HAP-1 (cell line): ENCODE results near the gene CERS5.
A peak's percentile ranks its signal among the peaks of the same experiment; 100 is the strongest.

Experiments
- DNase-seq, 2 experiments: peaks; one replicate each; pipeline ENCODE4 v3.0.0-alpha.2; 2016 to 2020; ENCODE audit warnings: low spot score in 2 of 2
- H3K27me3 ChIP-seq: fragments of 250-450 bp; sonication (Bioruptor Pico); 2 replicates; pipeline ENCODE4 v1.5.1; 2020; ENCODE audit warnings: low read depth, mild to moderate bottlenecking, moderate library complexity
- H3K36me3 ChIP-seq: fragments of 250-450 bp; sonication (Bioruptor Pico); replicated peaks from 2 replicates; pipeline ENCODE4 v1.5.1; 2020; ENCODE audit warnings: mild to moderate bottlenecking
- H3K4me1 ChIP-seq: fragments of 250-450 bp; sonication (Bioruptor Pico); 2 replicates; pipeline ENCODE4 v1.5.1; 2020; ENCODE audit warnings: mild to moderate bottlenecking
- H3K4me3 ChIP-seq: fragments of 250-450 bp; sonication (Bioruptor Pico); 2 replicates; pipeline ENCODE4 v1.5.1; 2020; ENCODE audit warnings: mild to moderate bottlenecking, moderate library complexity
- H3K9me3 ChIP-seq: fragments of 250-450 bp; sonication (Bioruptor Pico); 2 replicates; pipeline ENCODE4 v1.5.1; 2020; ENCODE audit warnings: mild to moderate bottlenecking, moderate library complexity
- in situ Hi-C: fragments of 300-500 bp; cut with MboI; formaldehyde crosslinking; loops from 3 replicates; pipeline ENCODE4 v1.14.3; 2020; ENCODE audit warnings: low sequenced_read_pairs, inconsistent platforms, mixed read lengths

CERS5 gene

DNA sequence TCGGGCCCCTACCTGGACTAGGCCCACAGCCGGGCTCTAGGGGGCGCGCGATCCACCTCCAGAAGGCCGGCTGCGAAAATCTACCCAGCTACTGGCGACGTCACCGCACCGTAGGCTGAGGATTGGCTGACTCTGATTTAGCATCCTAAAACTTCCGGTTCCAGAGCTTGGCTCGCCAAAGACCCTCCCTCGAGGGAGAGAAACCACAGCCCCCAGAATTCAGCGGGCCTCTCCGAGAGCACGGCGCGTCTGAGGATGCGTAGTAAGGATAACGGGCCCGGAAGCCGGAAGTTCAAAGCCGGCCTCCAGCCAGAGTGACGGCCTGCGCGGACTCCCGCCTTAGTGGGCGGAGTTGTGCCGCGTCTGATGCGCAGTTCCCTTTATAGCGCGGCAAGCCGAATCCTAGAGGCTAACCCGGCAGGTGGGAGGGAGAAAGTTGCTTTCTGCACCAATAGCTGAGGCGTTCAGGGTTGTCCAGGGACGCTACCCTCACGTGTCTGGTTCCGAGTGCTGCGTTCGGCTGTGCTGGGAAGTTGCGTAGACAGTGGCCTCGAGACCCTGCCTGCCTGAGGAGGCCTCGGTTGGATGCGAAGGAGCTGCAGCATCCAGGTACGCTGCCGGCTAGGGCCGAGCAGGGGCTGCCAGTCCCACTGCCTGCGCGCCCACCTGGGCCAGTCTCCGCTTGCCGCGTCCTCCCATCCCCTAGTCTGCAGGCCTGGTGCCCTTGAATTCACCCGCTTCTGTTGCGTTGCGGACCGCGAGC is 55.3 kb downstream of the CERS5 start, which contains the start of gene COX14:
Gene COX14, plus strand, starts transcription at position 544 of the 763 bp plus-strand sequence. CDS start 7,808 bp downstream, outside the sequence.
- peak; percentile 99 for DNase-seq
- peak within 1 kb of the TSS; percentile 89 for H3K4me3 ChIP-seq
- no peaks in the 10 kb centered on the region for H3K27me3 ChIP-seq
- H3K36me3 ChIP-seq = no peaks in the 10 kb centered on the region
- H3K4me1 ChIP-seq = peaks cover 7% of the 10 kb centered on the region
- in situ Hi-C loops = no loop called here
- H3K9me3 ChIP-seq = no peaks in the 10 kb centered on the region

GRCh38 chr12:50111395-50111692 is 55.8 kb downstream of the CERS5 start:
- Histone ChIP-seq H3K9me3 (no peaks in the 10 kb centered on the region), H3K27me3 (no peaks in the 10 kb centered on the region), H3K36me3 (no peaks in the 10 kb centered on the region), H3K4me1 (peaks cover 7% of the 10 kb centered on the region), H3K4me3 (peak overlapping the region; percentile 17)
- in situ Hi-C loops = no loop called here
- DNase-seq = no peak

GRCh38 chr12:50110762-50111351 is 56.3 kb downstream of the CERS5 start:
- Histone ChIP-seq H3K4me3 (no peak overlapping the region), H3K4me1 (peaks cover 7% of the 10 kb centered on the region), H3K27me3 (no peaks in the 10 kb centered on the region), H3K36me3 (no peaks in the 10 kb centered on the region), H3K9me3 (no peaks in the 10 kb centered on the region)
- DNase-seq = no peak
- in situ Hi-C loops = no loop called here

- DNase-seq = no peak
- Histone ChIP-seq H3K27me3 (no peaks in the 10 kb centered on the region), H3K36me3 (no peaks in the 10 kb centered on the region), H3K4me3 (no peak overlapping the region), H3K4me1 (peaks cover 7% of the 10 kb centered on the region), H3K9me3 (no peaks in the 10 kb centered on the region)
- in situ Hi-C loops = no loop called here
Measured at GRCh38 chr12:50110127-50110761, 56.9 kb downstream of the CERS5 start.

- Histone ChIP-seq H3K27me3 (no peaks in the 10 kb centered on the region; the same call in 1 of the 2 replicates), H3K9me3 (no peaks in the 10 kb centered on the region), H3K4me3 (no peak overlapping the region), H3K36me3 (no peaks in the 10 kb centered on the region), H3K4me1 (peaks cover 7% of the 10 kb centered on the region)
- in situ Hi-C loops = no loop called here
- DNase-seq = no peak
Measured at GRCh38 chr12:50109319-50109718, 57.9 kb downstream of the CERS5 start.

DNA sequence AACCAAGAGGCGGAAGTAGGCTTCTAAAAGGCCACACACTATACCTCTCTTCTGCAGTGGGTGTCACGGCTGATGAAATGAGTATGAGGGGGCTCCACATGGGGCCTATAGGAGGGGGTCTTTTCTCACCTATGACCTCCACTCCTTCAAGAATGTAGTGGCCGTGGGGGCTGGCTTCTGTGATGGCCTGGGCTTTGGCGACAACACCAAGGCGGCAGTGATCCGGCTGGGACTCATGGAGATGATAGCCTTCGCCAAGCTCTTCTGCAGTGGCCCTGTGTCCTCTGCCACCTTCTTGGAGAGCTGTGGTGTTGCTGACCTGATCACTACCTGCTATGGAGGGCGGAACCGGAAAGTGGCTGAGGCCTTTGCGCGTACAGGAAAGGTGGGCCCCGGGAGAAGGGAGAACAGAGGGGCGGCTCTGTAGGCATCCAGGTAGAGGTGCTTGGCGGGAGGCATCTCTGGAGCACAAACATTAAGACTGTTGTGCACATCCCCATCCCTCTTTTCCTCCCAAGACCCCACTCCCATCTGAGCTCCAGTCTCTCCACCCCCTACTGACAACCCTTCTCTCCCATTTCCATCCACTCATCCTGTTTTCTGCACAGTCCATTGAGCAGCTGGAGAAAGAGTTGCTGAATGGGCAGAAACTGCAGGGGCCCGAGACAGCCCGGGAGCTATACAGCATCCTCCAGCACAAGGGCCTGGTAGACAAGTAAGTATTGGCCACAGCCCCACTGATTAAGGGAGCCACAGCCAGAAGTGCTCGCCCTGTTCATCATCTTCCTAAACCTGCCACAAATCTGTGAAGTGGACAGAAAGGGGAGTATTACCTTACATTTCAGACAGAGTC is 59.5 kb downstream of the CERS5 start:
- in situ Hi-C loops = no loop called here
- no peaks in the 10 kb centered on the region; the same call in 1 of the 2 replicates for H3K27me3 ChIP-seq
- no peak for DNase-seq
- no peaks in the 10 kb centered on the region for H3K36me3 ChIP-seq
- no peak overlapping the region for H3K4me3 ChIP-seq
- no peaks in the 10 kb centered on the region for H3K4me1 ChIP-seq
- H3K9me3 ChIP-seq = no peaks in the 10 kb centered on the region

- no peaks in the 10 kb centered on the region for H3K4me1 ChIP-seq
- no peaks in the 10 kb centered on the region; the same call in 1 of the 2 replicates for H3K27me3 ChIP-seq
- no peaks in the 10 kb centered on the region for H3K9me3 ChIP-seq
- H3K36me3 ChIP-seq = peaks cover 3% of the 10 kb centered on the region
- in situ Hi-C loops = no loop called here
- H3K4me3 ChIP-seq = no peak overlapping the region
- no peak for DNase-seq
Measured at GRCh38 chr12:50106907-50107306, 60.3 kb downstream of the CERS5 start.

DNA sequence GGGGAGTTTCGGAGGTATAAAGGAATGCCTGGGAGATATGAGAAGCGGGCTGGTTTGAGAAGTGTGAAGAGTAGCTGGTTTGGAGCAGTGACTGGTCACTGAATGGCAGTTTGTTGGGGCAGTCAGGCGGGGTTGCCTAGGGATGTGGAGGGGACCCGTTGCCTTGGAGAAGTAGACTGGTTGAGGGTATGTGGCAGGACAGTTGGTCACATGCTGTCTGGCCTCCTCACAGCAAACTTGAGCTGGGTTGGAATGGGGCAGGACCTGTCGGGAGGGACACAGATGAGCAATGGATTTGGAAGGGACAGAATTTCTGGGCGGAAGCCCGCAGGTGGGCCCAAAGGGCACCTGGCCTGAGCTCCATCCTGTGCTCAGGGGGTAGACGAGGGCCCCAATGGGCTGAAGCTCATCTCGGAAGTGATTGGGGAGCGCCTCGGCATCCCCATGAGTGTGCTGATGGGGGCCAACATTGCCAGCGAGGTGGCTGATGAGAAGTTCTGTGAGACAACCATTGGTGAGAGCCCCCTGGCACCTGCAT is 61.2 kb downstream of the CERS5 start:
- H3K9me3 ChIP-seq = no peaks in the 10 kb centered on the region
- H3K27me3 ChIP-seq = no peaks in the 10 kb centered on the region; the same call in 1 of the 2 replicates
- no peaks in the 10 kb centered on the region for H3K4me1 ChIP-seq
- H3K4me3 ChIP-seq = no peak overlapping the region
- peaks cover 6% of the 10 kb centered on the region for H3K36me3 ChIP-seq
- DNase-seq = no peak
- in situ Hi-C loops = no loop called here

GRCh38 chr12:50104417-50105366 is 62.5 kb downstream of the CERS5 start:
- H3K4me1 ChIP-seq = no peaks in the 10 kb centered on the region
- peaks cover 13% of the 10 kb centered on the region for H3K36me3 ChIP-seq
- no peak for DNase-seq
- H3K27me3 ChIP-seq = no peaks in the 10 kb centered on the region; the same call in 1 of the 2 replicates
- in situ Hi-C loops = no loop called here
- H3K9me3 ChIP-seq = no peaks in the 10 kb centered on the region
- H3K4me3 ChIP-seq = no peak overlapping the region

DNA sequence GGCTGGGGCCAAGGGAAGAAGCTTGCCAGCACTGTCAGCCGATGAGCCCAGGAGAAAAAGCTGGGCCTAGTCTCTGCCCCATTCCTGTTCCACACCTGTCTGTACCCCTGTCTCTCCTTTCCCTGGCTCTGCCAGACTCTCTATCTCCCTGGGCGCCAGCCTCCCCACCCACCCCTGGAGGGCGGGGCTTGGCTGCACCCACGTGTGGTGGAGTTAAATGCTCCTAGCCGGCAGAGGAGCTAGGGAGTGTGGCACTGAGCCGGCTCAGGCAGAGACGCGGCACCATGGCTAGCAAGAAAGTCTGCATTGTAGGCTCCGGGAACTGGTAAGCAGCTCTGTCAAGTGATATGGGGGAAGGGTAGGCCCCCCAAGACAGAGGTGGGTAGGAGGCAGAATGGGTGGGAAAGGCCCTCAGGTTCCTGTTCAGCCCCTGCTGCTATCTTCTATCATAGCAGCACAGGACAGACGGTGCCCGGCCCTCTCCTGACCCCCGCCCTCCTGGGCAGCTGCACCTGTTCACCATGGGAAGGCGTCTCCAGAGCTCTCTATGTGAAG is 63.3 kb downstream of the CERS5 start, which contains the start of gene GPD1:
Gene GPD1, plus strand, starts transcription at position 242 of the 555 bp plus-strand sequence. Its CDS starts 43 bp downstream, at position 285.
- H3K9me3 ChIP-seq = no peaks in the 10 kb centered on the region
- H3K4me1 ChIP-seq = no peaks in the 10 kb centered on the region
- peak in 1 of 2 experiments; percentile 63 for DNase-seq
- H3K4me3 ChIP-seq = no peak within 1 kb of the TSS
- H3K36me3 ChIP-seq = peaks cover 21% of the 10 kb centered on the region
- H3K27me3 ChIP-seq = no peaks in the 10 kb centered on the region; the same call in 1 of the 2 replicates
- in situ Hi-C loops = no loop called here

- in situ Hi-C loops = no loop called here
- no peaks in the 10 kb centered on the region for H3K9me3 ChIP-seq
- no peaks in the 10 kb centered on the region for H3K4me1 ChIP-seq
- H3K27me3 ChIP-seq = no peaks in the 10 kb centered on the region; the same call in 1 of the 2 replicates
- H3K36me3 ChIP-seq = peaks cover 26% of the 10 kb centered on the region
- DNase-seq = no peak
- H3K4me3 ChIP-seq = no peak overlapping the region
Measured at GRCh38 chr12:50103351-50103750, 63.8 kb downstream of the CERS5 start.

GRCh38 chr12:50102646-50103309 is 64.4 kb downstream of the CERS5 start:
- Histone ChIP-seq H3K27me3 (no peaks in the 10 kb centered on the region; the same call in 1 of the 2 replicates), H3K36me3 (peaks cover 32% of the 10 kb centered on the region), H3K4me3 (no peak overlapping the region), H3K4me1 (no peaks in the 10 kb centered on the region), H3K9me3 (no peaks in the 10 kb centered on the region)
- in situ Hi-C loops = no loop called here
- no peak for DNase-seq
